DMS153 (cell line): ENCODE data around the gene NT5DC4.
"Not testable (repeated sequence)": the region's sequence is repeated elsewhere in the genome, so short reads cannot be mapped to it uniquely, and the experiment has no call there.

ENCODE experiments used
- DNase-seq: peaks from one replicate; lab custom pipeline; 2025; lab: John Stamatoyannopoulos, UW

Gene NT5DC4

GRCh38 chr2:112699984-112700667 lies 20.7 kb upstream of the NT5DC4 start:
- no peak for DNase-seq

- DNase-seq: no peak
These were observed 19.8 kb upstream of the NT5DC4 start for GRCh38 chr2:112701052-112701451.

- no peak for DNase-seq
These were observed 17.1 kb upstream of the NT5DC4 start for GRCh38 chr2:112703684-112704083.

GRCh38 chr2:112705575-112705974 lies 15.2 kb upstream of the NT5DC4 start:
- DNase-seq: no peak

GRCh38 chr2:112706170-112706664 lies 14.6 kb upstream of the NT5DC4 start:
- no peak for DNase-seq

GRCh38 chr2:112706947-112707346 lies 13.9 kb upstream of the NT5DC4 start:
- DNase-seq: not testable (repeated sequence)

GRCh38 chr2:112708968-112709367 lies 11.9 kb upstream of the NT5DC4 start:
- DNase-seq: no peak

GRCh38 chr2:112709703-112710102 lies 11.1 kb upstream of the NT5DC4 start:
- DNase-seq: no peak

- DNase-seq: no peak
These were observed 9.7 kb upstream of the NT5DC4 start for GRCh38 chr2:112710956-112711750.

- no peak for DNase-seq
These were observed 8.4 kb upstream of the NT5DC4 start for GRCh38 chr2:112712465-112712864.

- no peak for DNase-seq
These were observed 7.8 kb upstream of the NT5DC4 start for GRCh38 chr2:112712903-112713584.

- DNase-seq: no peak
These were observed 7.3 kb upstream of the NT5DC4 start for GRCh38 chr2:112713585-112713925.

- DNase-seq: no peak
These were observed 6.9 kb upstream of the NT5DC4 start for GRCh38 chr2:112713926-112714325.

GRCh38 chr2:112714331-112714730 lies 6.5 kb upstream of the NT5DC4 start:
- no peak for DNase-seq

- DNase-seq: no peak
These were observed 5.8 kb upstream of the NT5DC4 start for GRCh38 chr2:112714836-112715631.

- DNase-seq: not testable (repeated sequence)
These were observed 4.7 kb upstream of the NT5DC4 start for GRCh38 chr2:112716094-112716493.

- DNase-seq: not testable (repeated sequence)
These were observed 3.9 kb upstream of the NT5DC4 start for GRCh38 chr2:112716826-112717352.

GRCh38 chr2:112718863-112719370 lies 1.9 kb upstream of the NT5DC4 start:
- no peak for DNase-seq

- DNase-seq: no peak
These were observed 1.2 kb downstream of the NT5DC4 start for GRCh38 chr2:112721819-112722522.

- DNase-seq: no peak
These were observed 2.2 kb downstream of the NT5DC4 start for GRCh38 chr2:112722816-112723546.
